Karpas-422 (cell line): ENCODE data around the gene PCP4. TPM values are rescaled to one million over a fixed set of nuclear protein-coding genes. Genes with fewer than 3 reads are reported as not detected.

Source experiments
- DNase-seq: peaks from one replicate; pipeline ENCODE4 v3.0.0-alpha.2; 2015
- H2AFZ ChIP-seq: fragments of 200-600 bp; sonication (generic); 2 replicates; pipeline ENCODE4 v1.6.1; 2014; ENCODE audit warnings: antibody characterized with exemption, low read length, mixed read lengths
- H3K27ac ChIP-seq: fragments of 200-600 bp; sonication (generic); 2 replicates; pipeline ENCODE4 v1.5.1; 2014; ENCODE audit warnings: mild to moderate bottlenecking, low read length, moderate library complexity
- H3K27me3 ChIP-seq: fragments of 200-600 bp; sonication (generic); 2 replicates; pipeline ENCODE4 v1.6.1; 2014; ENCODE audit warnings: low read length, mixed read lengths
- H3K36me3 ChIP-seq: fragments of 200-600 bp; sonication (generic); 2 replicates; pipeline ENCODE4 v1.6.1; 2014; ENCODE audit warnings: low read length, mixed read lengths; ENCODE audit not compliant: insufficient read depth
- H3K4me1 ChIP-seq: fragments of 200-600 bp; sonication (generic); 2 replicates; pipeline ENCODE4 v1.6.1; 2014; ENCODE audit warnings: mild to moderate bottlenecking, low read length, mixed read lengths
- H3K4me2 ChIP-seq: fragments of 200-600 bp; sonication (generic); 2 replicates; pipeline ENCODE4 v1.6.1; 2014; ENCODE audit warnings: low read length, low read depth, mild to moderate bottlenecking; ENCODE audit not compliant: poor library complexity, severe bottlenecking
- H3K4me3 ChIP-seq: fragments of 200-600 bp; sonication (generic); 2 replicates; pipeline ENCODE4 v1.5.1; 2014; ENCODE audit warnings: mild to moderate bottlenecking, antibody characterized with exemption, low read length, mixed read lengths
- H3K79me2 ChIP-seq: fragments of 200-600 bp; sonication (generic); 2 replicates; pipeline ENCODE4 v1.6.1; 2014; ENCODE audit warnings: mild to moderate bottlenecking, low read length, mixed read lengths
- H3K9ac ChIP-seq: fragments of 200-600 bp; sonication (generic); 2 replicates; pipeline ENCODE4 v1.6.0; 2014; ENCODE audit warnings: low read length
- H3K9me2 ChIP-seq: fragments of 200-600 bp; sonication (generic), shearing (Covaris generic); replicated peaks from 2 replicates; pipeline ENCODE4 v1.6.0; 2014; ENCODE audit warnings: mild to moderate bottlenecking, low read length, moderate library complexity; ENCODE audit not compliant: insufficient read depth
- H3K9me3 ChIP-seq: fragments of 300-700, 200-600 bp; sonication (generic); 2 replicates; pipeline ENCODE4 v1.6.1; 2014; ENCODE audit warnings: low read length, mixed read lengths
- H4K20me1 ChIP-seq: fragments of 200-600 bp; sonication (generic); 2 replicates; pipeline ENCODE4 v1.6.1; 2014; ENCODE audit warnings: mild to moderate bottlenecking, antibody characterized with exemption, low read length, low read depth; ENCODE audit not compliant: insufficient read depth
- total RNA-seq: library from RNA; depleted of rRNA; stranded (reverse); fragments of >200 nt; shearing (Covaris generic); gene quantifications from 2 replicates; pipeline ENCODE4 v1.2.3, GENCODE V29; 2014; ENCODE audit warnings: low replicate concordance; rRNA removed

The PCP4 gene
- not detected in 2 replicates for total RNA-seq

DNA sequence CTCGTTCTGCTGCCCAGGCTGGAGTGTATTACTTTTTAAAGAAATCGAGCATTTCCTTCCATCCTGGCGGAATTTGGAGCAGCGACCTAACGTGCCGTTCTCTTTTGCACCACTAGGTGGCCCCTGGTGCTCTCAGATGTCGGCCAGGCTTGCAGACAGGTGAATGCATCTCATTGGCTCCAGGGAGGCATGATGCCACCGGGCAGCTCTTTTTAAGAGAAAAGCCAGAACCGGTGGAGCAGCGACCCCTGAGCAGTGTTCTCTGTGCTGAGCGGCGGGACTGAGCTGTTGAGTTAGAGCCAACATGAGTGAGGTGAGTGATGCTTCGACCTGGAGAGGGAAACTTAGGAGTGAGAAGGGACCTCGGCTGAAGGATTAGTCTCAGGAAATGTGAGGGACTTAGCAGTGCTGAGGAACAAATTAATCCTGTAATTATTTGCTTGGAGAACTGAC lies at the start of gene PCP4:
TSS of gene PCP4 (plus strand) at position 241 of the 453 bp plus-strand sequence. CDS start at position 305, 64 bp downstream.
- no peak within 1 kb of the TSS for H3K27ac ChIP-seq
- peak; percentile 86 for DNase-seq
- no peak within 1 kb of the TSS for H3K4me3 ChIP-seq

DNA sequence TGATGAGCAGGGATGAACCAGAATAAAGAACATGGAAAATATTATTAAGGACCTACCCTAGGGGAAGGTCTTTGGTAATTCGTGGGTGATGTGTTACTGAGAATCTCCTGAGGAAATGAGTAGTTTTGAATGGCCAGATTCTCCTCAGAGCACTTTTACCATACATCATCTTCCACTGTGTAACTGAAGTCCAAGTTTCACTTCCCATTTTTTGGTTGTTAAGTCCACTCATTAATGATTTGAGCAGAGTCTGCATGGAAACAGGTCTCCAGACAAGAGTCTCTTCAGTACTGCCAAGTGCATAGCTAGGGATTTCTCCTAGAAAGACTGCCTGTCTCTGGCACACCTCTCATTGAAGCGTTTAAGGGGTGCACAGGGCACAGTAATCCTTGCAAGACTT lies 48.7 kb upstream of the PCP4 start:
- Histone ChIP-seq H3K4me3 (no peak overlapping the region), H3K9ac (no peak overlapping the region), H4K20me1 (no peaks in the 10 kb centered on the region), H3K9me2 (no peaks in the 10 kb centered on the region), H3K9me3 (no peaks in the 10 kb centered on the region), H3K4me2 (no peak overlapping the region), H3K36me3 (no peaks in the 10 kb centered on the region), H3K4me1 (no peaks in the 10 kb centered on the region), H2AFZ (no peak overlapping the region), H3K79me2 (no peaks in the 10 kb centered on the region), H3K27me3 (no peaks in the 10 kb centered on the region), H3K27ac (no peak overlapping the region)
- DNase-seq, result peak; percentile 46

More for the DNA sequence above, at the start of gene PCP4:
- no peak within 1 kb of the TSS for H3K9ac ChIP-seq
- no peak within 1 kb of the TSS for H2AFZ ChIP-seq
- H3K4me1 ChIP-seq, result no peaks in the 10 kb centered on the region
- H3K27me3 ChIP-seq, result no peaks in the 10 kb centered on the region
- H3K79me2 ChIP-seq, result no peaks in the 10 kb centered on the region
- no peaks in the 10 kb centered on the region for H3K9me3 ChIP-seq
- H3K4me2 ChIP-seq, result no peak within 1 kb of the TSS
- H4K20me1 ChIP-seq, result no peaks in the 10 kb centered on the region
- H3K9me2 ChIP-seq, result no peaks in the 10 kb centered on the region
- no peaks in the 10 kb centered on the region for H3K36me3 ChIP-seq

DNA sequence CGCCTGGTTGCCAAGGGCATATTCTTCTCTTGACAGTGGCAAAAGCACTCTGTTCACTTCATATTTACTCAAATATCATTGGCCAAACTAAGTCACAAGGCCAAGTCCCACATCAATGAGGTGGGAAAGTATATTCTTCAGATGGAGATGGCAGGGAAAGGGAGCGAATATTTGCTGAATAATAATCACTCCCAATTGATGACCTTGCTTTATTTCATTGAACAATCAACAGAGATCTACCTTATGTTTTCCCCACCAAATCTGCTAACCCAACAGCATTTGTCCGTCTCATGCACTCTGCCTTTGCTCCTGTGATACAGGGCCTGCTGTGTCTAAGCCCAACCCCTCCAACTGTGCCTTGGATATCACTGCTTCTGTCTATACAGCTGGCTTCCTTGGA lies 45.2 kb upstream of the PCP4 start:
- DNase-seq, result no peak

DNA sequence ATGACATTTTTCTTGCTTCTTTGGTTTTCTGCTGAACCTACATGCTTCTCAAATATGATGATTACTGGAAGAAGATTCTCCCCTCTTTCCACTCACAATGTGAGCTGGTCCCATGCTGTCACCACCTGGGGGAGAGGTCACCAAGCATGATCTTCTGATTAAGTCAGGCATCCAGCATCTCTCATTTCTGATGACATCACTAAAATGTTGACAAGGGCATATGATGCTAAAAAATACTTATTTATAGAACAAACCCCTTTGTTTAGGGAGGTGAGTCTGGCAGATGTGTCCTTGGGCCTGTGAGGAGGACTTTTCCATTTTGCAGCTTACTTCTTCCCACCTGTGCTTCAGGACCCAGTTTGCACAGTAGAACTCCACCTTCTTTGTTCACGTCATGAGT lies 42.0 kb upstream of the PCP4 start:
- no peak overlapping the region for H3K4me3 ChIP-seq
- no peak for DNase-seq
- no peak overlapping the region for H3K9ac ChIP-seq
- no peaks in the 10 kb centered on the region for H3K9me2 ChIP-seq
- H3K4me1 ChIP-seq, result no peaks in the 10 kb centered on the region
- no peak overlapping the region for H3K27ac ChIP-seq
- H4K20me1 ChIP-seq, result no peaks in the 10 kb centered on the region
- no peaks in the 10 kb centered on the region for H3K27me3 ChIP-seq
- no peaks in the 10 kb centered on the region for H3K9me3 ChIP-seq
- no peaks in the 10 kb centered on the region for H3K36me3 ChIP-seq
- H3K79me2 ChIP-seq, result no peaks in the 10 kb centered on the region
- H3K4me2 ChIP-seq, result no peak overlapping the region
- H2AFZ ChIP-seq, result no peak overlapping the region

More for the DNA sequence above, 45.2 kb upstream of the PCP4 start:
- Histone ChIP-seq H3K36me3 (no peaks in the 10 kb centered on the region), H2AFZ (no peak overlapping the region), H3K9ac (no peak overlapping the region), H3K27ac (no peak overlapping the region), H3K79me2 (no peaks in the 10 kb centered on the region), H3K27me3 (no peaks in the 10 kb centered on the region), H3K4me2 (no peak overlapping the region), H4K20me1 (no peaks in the 10 kb centered on the region), H3K9me2 (no peaks in the 10 kb centered on the region), H3K4me1 (no peaks in the 10 kb centered on the region), H3K9me3 (no peaks in the 10 kb centered on the region), H3K4me3 (no peak overlapping the region)

DNA sequence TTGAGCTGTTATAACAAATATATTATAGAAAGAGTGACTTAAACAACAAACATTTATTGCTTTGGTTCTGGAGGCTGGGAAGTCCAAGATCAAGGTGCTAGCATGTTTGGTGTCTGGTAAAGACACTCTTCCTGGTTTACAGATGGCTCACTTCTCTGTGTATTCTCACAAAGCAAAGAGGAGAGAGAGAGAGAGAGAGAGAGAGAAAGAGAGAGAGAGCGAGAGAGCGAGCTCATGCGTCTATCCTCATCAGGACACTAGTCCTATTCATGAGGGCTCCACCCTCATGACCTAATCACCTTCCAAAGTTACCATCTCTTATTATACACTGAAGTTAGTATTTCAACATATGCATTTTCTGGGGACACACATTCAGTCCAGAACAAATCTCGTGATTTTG lies 32.7 kb upstream of the PCP4 start:
- Histone ChIP-seq H4K20me1 (no peaks in the 10 kb centered on the region), H2AFZ (no peak overlapping the region), H3K4me3 (no peak overlapping the region), H3K9ac (no peak overlapping the region), H3K4me2 (no peak overlapping the region), H3K27me3 (no peaks in the 10 kb centered on the region), H3K9me3 (no peaks in the 10 kb centered on the region), H3K9me2 (no peaks in the 10 kb centered on the region), H3K27ac (no peak overlapping the region), H3K79me2 (no peaks in the 10 kb centered on the region), H3K36me3 (no peaks in the 10 kb centered on the region), H3K4me1 (no peaks in the 10 kb centered on the region)
- DNase-seq, result no peak

DNA sequence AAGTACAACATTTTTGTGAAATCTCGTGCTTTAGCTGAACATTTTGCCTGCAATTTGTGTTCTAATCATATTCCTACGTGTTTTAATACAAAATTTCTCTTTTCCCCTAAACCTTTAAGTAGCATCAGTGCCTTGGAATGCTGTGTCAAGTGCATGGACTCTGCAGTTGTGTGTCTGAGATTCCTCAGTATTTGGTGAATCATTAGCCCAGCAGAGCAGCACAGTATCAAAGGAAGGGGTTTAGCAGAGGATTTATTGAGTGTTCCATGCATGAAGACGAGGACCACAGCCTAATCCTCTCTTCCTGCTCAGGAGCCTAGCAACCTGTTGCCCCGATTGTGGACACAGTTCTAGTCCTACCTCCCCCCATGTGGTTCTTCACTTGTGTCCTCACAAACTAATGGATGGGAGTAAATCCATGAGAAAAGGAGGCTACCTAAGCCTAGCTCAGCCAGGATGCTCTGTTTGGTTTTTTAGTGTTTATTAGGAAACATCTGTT lies 29.3 kb upstream of the PCP4 start:
- no peaks in the 10 kb centered on the region for H3K36me3 ChIP-seq
- H3K4me1 ChIP-seq, result no peaks in the 10 kb centered on the region
- no peak overlapping the region for H3K9ac ChIP-seq
- H3K4me3 ChIP-seq, result no peak overlapping the region
- H3K79me2 ChIP-seq, result no peaks in the 10 kb centered on the region
- no peak for DNase-seq
- no peaks in the 10 kb centered on the region for H4K20me1 ChIP-seq
- H3K27ac ChIP-seq, result no peak overlapping the region
- H3K9me3 ChIP-seq, result no peaks in the 10 kb centered on the region
- no peaks in the 10 kb centered on the region for H3K27me3 ChIP-seq
- no peak overlapping the region for H3K4me2 ChIP-seq
- no peaks in the 10 kb centered on the region for H3K9me2 ChIP-seq
- H2AFZ ChIP-seq, result no peak overlapping the region

DNA sequence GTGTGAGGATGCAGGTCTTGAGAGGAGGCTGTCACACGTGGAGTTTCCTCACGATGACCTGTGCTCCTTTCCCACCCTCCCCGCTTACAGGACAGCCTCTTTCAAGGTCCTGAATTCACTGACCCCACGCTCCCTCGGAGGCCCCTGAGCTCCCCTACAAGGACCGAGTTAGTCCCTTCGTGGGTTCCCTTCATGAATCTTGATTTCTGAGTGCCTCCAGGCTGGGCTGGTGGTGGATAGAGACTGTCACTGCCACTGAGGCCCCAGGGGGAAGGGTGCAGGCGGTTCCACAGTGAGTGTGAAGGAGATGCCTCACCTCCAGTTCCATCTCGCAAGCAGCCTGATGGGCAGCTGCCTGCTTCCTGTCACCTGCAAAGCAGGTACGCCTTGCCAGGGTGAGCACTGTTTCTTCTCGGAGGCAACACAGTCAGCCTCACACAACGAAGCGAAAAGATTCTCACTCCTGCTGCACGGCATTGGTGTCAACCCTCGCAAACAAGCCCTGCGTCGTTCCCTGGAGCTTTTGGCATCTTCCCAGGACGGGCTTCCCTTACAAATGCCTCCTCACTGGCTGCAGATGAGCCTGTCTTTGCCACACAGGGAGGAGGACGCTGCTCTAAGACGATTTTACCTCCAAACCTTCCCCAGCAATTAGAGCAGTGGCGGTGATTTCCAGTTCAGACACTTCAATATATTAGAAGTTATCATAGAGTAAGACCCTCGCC lies 26.7 kb upstream of the PCP4 start:
- H3K9me2 ChIP-seq, result no peaks in the 10 kb centered on the region
- H3K9me3 ChIP-seq, result no peaks in the 10 kb centered on the region
- H3K27ac ChIP-seq, result no peak overlapping the region
- no peaks in the 10 kb centered on the region for H3K27me3 ChIP-seq
- no peaks in the 10 kb centered on the region for H3K79me2 ChIP-seq
- no peak overlapping the region for H3K4me3 ChIP-seq
- H3K4me1 ChIP-seq, result no peaks in the 10 kb centered on the region
- no peak overlapping the region for H2AFZ ChIP-seq
- no peak overlapping the region for H3K4me2 ChIP-seq
- H3K36me3 ChIP-seq, result no peaks in the 10 kb centered on the region
- no peak for DNase-seq
- no peaks in the 10 kb centered on the region for H4K20me1 ChIP-seq
- no peak overlapping the region for H3K9ac ChIP-seq

DNA sequence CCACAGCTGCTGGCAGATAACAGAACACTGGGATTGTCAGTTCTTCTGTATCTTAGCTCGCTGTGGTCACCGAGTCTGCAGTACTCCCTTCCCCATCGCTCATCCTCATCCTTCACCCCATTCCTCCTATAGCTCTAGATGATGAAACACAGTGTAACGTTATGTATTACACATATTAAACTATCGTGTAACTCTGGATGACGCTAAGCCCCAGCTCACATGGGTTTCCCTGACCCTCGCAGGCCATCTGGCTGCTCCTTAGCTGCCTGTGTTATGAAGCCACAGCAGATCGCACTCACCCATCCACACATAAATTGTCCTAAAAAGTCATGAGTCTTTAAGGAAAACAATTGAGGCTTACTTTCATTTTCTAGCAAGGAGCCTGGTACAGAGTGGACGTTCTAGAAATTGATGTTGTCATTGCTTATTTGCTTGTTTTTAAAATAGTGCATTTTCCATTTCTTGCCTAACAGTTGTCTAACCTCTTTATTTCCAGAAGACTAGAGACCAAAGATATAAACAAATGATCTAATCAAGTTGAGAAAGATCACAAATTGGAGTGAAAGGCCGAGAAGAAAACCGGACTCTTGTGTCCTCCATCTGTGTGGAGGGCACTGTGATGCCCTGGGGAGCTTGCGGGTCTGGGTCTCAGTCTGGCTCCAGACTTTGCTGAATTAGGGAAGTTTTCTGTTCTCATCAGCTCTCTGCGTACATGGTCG lies 24.3 kb upstream of the PCP4 start:
- H3K27ac ChIP-seq, result no peak overlapping the region
- H4K20me1 ChIP-seq, result no peaks in the 10 kb centered on the region
- DNase-seq, result no peak
- H3K9ac ChIP-seq, result no peak overlapping the region
- no peaks in the 10 kb centered on the region for H3K4me1 ChIP-seq
- H3K9me3 ChIP-seq, result no peaks in the 10 kb centered on the region
- H3K4me2 ChIP-seq, result no peak overlapping the region
- no peak overlapping the region for H2AFZ ChIP-seq
- H3K9me2 ChIP-seq, result no peaks in the 10 kb centered on the region
- H3K4me3 ChIP-seq, result no peak overlapping the region
- no peaks in the 10 kb centered on the region for H3K36me3 ChIP-seq
- H3K79me2 ChIP-seq, result no peaks in the 10 kb centered on the region
- H3K27me3 ChIP-seq, result no peaks in the 10 kb centered on the region
